Activated T-helper 2 cell treated with anti-CD3 and anti-CD28 coated beads, Interferon-gamma antibody, Interleukin-2, Interleukin-4, amounts not matched to agents 10 μg/mL and 5 μg/mL and 100 μg/mL, durations not matched to agents 14 hours and 24 hours and 36 hours (primary cell): Measurements from ENCODE around the gene PAIP1. TPM values are rescaled to one million over a fixed set of nuclear protein-coding genes. Genes with fewer than 3 reads are reported as not detected.
"Not testable (repeated sequence)": the region's sequence is repeated elsewhere in the genome, so short reads cannot be mapped to it uniquely, and the experiment has no call there.

Experiments
- DNase-seq: peaks from one replicate; pipeline ENCODE4 v3.0.0; 2021; ENCODE audit warnings: low spot score
- H3K27ac Mint-ChIP-seq: one replicate; pipeline ENCODE4 v1.8.0; 2021; ENCODE audit warnings: mixed read lengths
- H3K27me3 Mint-ChIP-seq: one replicate; pipeline ENCODE4 v1.8.0; 2021; ENCODE audit warnings: low read depth, mixed read lengths
- H3K36me3 Mint-ChIP-seq: one replicate; pipeline ENCODE4 v1.8.0; 2021; ENCODE audit warnings: low read depth, mixed read lengths
- H3K4me1 Mint-ChIP-seq: one replicate; pipeline ENCODE4 v1.8.0; 2021; ENCODE audit warnings: low read depth, mixed read lengths
- H3K4me3 Mint-ChIP-seq: one replicate; pipeline ENCODE4 v1.8.0; 2021; ENCODE audit warnings: low read depth, mild to moderate bottlenecking, moderate library complexity, mixed read lengths
- H3K9me3 Mint-ChIP-seq: one replicate; pipeline ENCODE4 v1.8.0; 2021; ENCODE audit warnings: mixed read lengths
- intact Hi-C: fragments of 100-400 bp; cut with micrococcal nuclease; formaldehyde crosslinking; loops from one replicate; pipeline ENCODE4 v1.15.1; 2023
- total RNA-seq: library from RNA; stranded (reverse); gene quantifications from 2 replicates; pipeline ENCODE4 v1.2.3, GENCODE V29; 2022

Gene PAIP1, protein sequence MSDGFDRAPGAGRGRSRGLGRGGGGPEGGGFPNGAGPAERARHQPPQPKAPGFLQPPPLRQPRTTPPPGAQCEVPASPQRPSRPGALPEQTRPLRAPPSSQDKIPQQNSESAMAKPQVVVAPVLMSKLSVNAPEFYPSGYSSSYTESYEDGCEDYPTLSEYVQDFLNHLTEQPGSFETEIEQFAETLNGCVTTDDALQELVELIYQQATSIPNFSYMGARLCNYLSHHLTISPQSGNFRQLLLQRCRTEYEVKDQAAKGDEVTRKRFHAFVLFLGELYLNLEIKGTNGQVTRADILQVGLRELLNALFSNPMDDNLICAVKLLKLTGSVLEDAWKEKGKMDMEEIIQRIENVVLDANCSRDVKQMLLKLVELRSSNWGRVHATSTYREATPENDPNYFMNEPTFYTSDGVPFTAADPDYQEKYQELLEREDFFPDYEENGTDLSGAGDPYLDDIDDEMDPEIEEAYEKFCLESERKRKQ
- total RNA-seq: 56.8 and 58.0 TPM in 2 replicates

DNA sequence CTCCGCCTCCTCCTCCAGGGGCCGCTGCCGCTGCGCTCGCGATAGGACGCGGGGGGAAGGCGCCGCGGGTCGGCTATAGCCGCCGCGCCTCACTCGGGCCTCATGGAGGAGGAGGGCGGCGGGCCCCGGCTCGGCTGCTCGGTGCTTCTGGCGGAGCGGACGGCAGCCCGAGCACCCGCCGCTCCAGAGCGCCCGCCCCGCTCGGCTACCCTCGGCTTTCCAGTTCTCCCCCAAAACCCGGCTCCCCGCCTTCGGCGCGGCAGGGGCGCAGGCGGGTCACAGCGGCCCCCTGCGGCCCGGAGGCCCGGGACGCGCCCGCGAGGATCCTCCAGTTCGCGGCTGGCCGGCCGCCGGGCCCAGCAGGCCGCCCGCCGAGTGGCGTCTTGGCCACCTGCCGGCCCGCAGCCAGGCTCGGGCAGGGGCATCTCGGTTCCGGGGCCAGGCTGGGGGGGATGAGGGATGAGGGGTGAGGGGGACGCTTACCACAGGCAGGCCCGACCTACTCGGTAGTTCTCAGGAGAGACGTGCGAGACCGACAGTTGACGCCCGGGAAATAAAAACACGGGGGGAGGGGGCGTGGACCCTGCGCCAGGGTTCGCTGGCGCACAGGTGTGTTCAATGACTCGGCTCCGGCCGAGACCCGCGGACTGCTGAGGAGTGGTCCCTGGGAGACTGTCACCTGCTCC is at the start of gene PAIP1:
Gene PAIP1 (minus strand): TSS at position 221 of the 686 bp plus-strand sequence. CDS start 231 bp downstream, outside the sequence.
- H3K4me3 Mint-ChIP-seq: peak within 1 kb of the TSS; percentile 86
- H3K9me3 Mint-ChIP-seq: no peaks in the 10 kb centered on the region
- intact Hi-C loops: loop anchor here (1.0 to 5.0 kb wide), 7 partner anchors 42 to 490 kb away; partner anchors contain the start of genes C5orf34, HMGCS1, NNT and ZNF131
- H3K36me3 Mint-ChIP-seq: peaks cover 7% of the 10 kb centered on the region
- H3K27me3 Mint-ChIP-seq: peaks cover 9% of the 10 kb centered on the region
- H3K4me1 Mint-ChIP-seq: peaks cover 8% of the 10 kb centered on the region
- peak within 1 kb of the TSS; percentile 90 for H3K27ac Mint-ChIP-seq
- DNase-seq: peak; percentile 84

DNA sequence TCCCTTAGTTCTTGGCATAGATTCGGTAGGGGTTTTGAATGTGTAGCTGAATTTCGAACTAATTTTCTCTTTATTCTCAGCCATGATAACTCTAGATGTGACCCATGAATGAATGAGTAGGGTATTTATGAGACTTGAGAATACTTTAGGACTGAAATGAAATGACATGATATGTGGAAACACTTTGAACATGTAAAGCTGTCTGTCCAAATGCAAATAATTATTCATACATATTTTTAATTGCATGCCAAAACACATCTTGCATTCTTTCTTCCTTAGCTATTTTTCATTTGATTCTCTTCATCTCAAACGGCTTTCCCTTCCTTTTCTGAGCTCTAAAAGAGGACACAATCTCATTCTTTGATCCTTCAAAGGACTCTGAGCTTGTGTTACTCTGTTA is 49.5 kb upstream of the PAIP1 start:
- H3K4me3 Mint-ChIP-seq: no peak overlapping the region
- H3K27ac Mint-ChIP-seq: no peak overlapping the region
- no peaks in the 10 kb centered on the region for H3K27me3 Mint-ChIP-seq
- no peak for DNase-seq
- peaks cover 59% of the 10 kb centered on the region for H3K36me3 Mint-ChIP-seq
- intact Hi-C loops: loop anchor here (10.0 kb wide), 1 partner anchor 542 kb away; no protein-coding TSS in a partner anchor
- H3K4me1 Mint-ChIP-seq: peaks cover 29% of the 10 kb centered on the region
- H3K9me3 Mint-ChIP-seq: peaks cover 11% of the 10 kb centered on the region

DNA sequence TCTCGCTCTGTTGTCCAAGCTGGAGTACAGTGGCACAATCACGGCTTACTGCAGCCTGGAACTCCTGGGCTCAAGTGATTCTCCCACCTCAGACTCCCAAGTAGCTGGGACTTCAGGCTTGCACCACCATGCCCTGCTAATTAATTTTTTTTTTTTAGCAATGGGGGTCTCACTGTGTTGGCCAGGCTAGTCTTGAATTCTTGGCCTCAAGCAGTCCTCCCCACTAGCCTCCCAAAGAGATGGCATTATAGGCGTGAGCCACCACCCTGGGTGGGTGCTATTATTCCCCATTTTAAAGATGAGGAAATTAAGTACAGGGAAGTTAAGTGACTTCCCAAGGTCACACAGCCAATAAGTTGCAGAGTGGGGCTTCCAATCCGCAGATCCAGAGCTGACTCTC is 47.8 kb upstream of the PAIP1 start:
- Mint-ChIP-seq H3K27me3 (no peaks in the 10 kb centered on the region), H3K27ac (no peak overlapping the region), H3K4me1 (peaks cover 28% of the 10 kb centered on the region), H3K4me3 (peak overlapping the region; percentile 87), H3K36me3 (peaks cover 50% of the 10 kb centered on the region), H3K9me3 (peaks cover 11% of the 10 kb centered on the region)
- no peak for DNase-seq
- intact Hi-C loops: loop anchor here (5.0 to 10.0 kb wide), 3 partner anchors 207 to 540 kb away; partner anchors contain the start of gene HMGCS1

DNA sequence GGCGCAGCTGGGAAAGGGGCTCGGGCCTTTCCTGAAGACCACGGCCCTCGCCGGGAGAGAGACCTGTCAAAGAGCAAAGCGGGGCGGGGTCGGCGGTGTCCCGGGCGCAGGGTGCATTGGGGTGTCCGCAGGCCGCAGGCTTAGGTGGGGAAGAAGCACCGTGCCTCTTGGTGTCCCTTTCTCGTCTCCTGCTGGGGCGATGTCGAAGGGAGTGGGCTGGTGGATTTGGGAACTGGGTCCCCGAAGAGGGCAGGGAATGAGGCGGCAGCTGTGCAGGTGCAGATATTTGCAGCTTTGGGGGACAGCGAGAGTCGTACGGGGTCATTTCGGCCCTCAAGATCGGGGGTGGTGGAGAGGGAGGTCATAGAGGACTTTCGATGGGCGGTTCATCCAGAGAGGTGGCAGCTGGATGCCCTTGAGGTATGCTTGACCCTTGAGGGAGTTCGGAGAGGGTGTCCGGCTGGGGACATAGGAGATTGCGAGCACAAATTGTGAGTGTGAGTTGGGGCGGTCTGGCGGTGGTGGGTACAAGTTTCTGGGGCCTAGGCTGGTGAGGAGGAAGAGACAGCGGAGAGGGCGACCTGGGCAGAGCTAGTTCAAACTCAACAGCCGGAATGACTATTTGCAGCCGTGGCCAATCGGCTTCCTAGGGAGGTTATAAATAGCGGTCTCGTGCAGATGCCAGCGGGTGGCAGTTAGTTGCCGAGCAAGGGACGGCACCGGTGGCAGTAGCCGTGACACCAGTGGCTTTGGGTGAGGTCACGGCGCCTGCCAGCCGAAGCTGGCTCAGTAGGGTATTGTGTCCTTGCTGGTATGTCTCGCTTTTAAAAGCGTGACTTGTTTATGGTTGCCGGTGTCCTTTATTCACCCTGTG is 46.7 kb upstream of the PAIP1 start:
- Mint-ChIP-seq H3K36me3 (peaks cover 45% of the 10 kb centered on the region), H3K4me3 (peak overlapping the region; percentile 87), H3K9me3 (peaks cover 11% of the 10 kb centered on the region), H3K4me1 (peaks cover 25% of the 10 kb centered on the region), H3K27me3 (no peaks in the 10 kb centered on the region), H3K27ac (peak overlapping the region; percentile 82)
- intact Hi-C loops: loop anchor here (1.0 to 10.0 kb wide), 6 partner anchors 47 to 653 kb away; partner anchors contain the start of gene HMGCS1
- peak; percentile 61 for DNase-seq

DNA sequence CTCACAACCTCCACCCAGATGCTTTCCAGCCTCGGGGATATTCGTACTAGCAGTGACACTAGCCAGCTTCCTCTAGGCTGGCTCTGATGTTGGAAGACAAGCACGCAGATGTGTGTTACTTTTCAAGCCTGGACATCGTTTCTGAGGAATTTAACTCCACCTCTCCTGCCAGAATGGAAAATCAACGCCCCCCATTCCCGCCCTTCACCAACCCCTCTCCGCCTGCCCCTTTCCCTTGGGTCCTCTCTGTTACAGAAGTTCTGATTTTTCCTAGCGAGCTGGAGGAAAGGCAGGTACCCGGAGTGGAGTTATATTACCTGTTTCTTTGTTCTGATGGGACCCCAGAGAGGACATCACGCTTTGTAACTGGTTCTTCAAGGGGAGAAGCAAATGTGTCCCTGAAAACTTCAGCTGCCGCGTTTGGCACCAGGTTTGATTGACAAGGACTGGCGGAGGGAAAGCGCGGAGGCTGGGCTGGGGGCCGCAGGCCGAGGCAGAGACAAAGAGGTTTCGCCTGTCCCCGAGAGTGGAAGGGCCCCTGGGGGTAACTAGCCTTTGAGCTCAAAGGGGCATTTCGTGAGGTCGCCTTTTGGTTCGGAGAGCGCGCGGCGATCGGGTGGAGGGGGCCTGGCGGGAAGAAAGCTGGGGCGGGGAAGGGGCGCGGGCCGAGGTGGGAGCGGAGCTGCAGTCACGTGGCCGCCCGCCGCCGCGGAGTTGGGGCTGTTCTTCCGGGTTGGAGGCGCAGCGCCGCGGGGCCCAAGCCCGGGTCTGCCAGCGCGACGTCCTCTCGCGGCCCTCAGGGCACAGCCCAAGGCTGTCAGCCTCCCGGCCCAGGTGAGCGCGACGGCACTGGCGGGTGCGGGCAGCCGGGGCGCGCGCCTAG is 45.8 kb upstream of the PAIP1 start, which contains the start of gene NNT:
Gene NNT (plus strand): TSS at position 720 of the 883 bp plus-strand sequence. CDS start 6,016 bp downstream, outside the sequence.
- peak; percentile 75 for DNase-seq
- Mint-ChIP-seq H3K36me3 (peaks cover 43% of the 10 kb centered on the region), H3K4me3 (peak within 1 kb of the TSS; percentile 87), H3K27me3 (no peaks in the 10 kb centered on the region), H3K4me1 (peaks cover 23% of the 10 kb centered on the region), H3K27ac (peak within 1 kb of the TSS; percentile 82), H3K9me3 (peaks cover 11% of the 10 kb centered on the region)
- intact Hi-C loops: loop anchor here (1.0 to 10.0 kb wide), 6 partner anchors 46 to 652 kb away; partner anchors contain the start of gene HMGCS1

DNA sequence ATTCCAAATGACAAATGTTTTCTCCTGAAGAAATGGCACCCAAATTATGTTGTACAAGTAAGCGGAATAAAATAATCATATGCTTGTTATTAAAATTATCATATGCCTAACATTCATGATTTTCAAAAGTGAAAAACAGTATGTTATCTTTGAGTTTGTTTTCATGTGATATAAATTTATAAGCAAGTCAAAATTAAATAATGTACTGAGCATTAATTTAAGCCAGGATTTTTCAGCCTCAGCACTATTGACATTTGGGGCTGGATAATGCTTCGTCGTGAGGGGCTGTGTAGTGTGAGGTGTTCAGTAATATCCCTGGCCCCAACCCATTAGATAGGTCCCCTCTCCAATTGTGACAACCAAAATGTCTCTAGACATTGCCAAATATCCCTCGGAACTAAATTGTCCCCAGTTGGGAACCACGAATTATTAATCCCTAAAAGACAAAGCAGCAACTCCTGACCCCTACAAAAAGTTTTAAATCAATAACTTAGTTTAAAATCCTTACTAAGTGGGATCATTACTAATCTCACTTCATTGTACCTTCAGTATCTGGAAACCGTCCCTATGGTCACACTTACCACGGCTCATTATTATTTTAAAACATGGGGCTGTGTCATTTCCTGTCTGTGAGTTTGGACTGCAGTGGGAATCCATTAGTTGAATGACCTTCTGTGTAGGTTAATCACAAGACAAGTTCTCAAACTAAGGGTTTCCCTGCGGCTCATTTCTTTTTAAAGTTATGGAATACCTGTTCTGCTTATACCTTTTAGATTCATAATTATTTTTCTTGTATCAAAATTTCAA is 44.8 kb upstream of the PAIP1 start:
- Mint-ChIP-seq H3K9me3 (peaks cover 11% of the 10 kb centered on the region), H3K36me3 (peaks cover 36% of the 10 kb centered on the region), H3K4me3 (peak overlapping the region; percentile 87), H3K4me1 (peaks cover 23% of the 10 kb centered on the region), H3K27me3 (no peaks in the 10 kb centered on the region), H3K27ac (peak overlapping the region; percentile 15)
- DNase-seq: no peak
- intact Hi-C loops: loop anchor here (2.0 to 10.0 kb wide), 4 partner anchors 204 to 651 kb away; partner anchors contain the start of gene HMGCS1

DNA sequence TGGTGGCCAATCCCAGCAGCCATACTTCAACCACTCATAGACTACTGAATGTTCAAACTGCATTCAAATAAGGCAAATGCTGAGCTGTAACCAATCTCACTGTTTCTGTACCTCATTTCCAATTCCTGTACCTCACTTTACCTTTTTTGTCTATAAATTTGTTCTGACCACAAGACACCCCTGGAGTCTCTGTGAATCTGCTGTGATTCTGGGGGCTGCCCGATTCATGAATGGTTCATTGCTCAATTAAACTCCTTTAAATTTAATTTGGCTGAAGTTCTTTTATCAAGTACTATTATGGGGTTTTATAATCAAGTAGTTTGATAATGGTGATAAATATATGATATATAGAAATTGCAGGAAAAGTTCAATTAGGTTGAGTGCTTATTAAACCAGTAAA is 42.0 kb upstream of the PAIP1 start:
- H3K4me3 Mint-ChIP-seq, H3K27me3 Mint-ChIP-seq, H3K9me3 Mint-ChIP-seq, intact Hi-C loops, DNase-seq, H3K27ac Mint-ChIP-seq: not testable (repeated sequence)
- Mint-ChIP-seq H3K36me3 (peaks cover 20% of the 10 kb centered on the region), H3K4me1 (peaks cover 14% of the 10 kb centered on the region)

DNA sequence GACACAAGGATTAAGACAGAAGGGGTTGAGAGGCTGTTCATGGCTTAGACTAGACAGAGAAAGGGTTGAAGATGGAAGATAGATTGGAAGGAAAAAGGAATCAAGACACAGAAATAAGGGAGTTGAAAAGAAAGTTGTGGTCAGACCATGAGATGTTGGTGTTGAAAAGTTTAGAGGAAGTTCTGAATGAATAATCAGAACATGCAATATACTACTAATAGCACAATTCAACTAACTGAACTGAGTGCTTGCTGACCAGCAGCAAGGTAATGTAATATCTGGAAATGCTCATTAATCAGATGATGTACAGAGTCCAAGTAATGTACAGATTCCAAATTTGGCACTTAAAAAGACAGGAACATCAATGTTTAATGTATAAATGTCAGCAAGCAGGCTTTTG is 35.5 kb upstream of the PAIP1 start:
- no peaks in the 10 kb centered on the region for H3K27me3 Mint-ChIP-seq
- H3K27ac Mint-ChIP-seq: no peak overlapping the region

DNA sequence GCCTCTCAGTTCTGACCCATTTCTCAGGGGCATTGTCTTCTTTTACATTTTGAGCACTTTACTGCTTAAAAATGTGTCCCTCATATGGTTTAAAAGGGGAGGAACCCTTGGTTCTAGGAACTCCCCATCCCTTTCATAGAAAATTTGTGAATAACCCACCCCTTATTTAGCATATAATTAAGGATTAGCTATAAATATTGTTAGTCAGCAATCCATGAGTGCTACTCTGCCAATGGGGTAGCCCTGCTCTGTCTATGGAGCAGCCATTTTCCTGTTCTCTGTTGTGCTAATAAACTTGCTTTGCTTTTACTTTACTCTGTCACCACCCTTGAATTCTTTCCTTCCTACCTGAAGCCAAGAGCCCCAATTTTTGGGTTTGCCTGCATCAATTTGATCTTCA is 33.8 kb upstream of the PAIP1 start:
- Mint-ChIP-seq H3K4me1 (peaks cover 3% of the 10 kb centered on the region), H3K9me3 (no peaks in the 10 kb centered on the region), H3K27me3 (no peaks in the 10 kb centered on the region), H3K4me3 (no peak overlapping the region), H3K27ac (no peak overlapping the region), H3K36me3 (peaks cover 6% of the 10 kb centered on the region)
- intact Hi-C loops: no loop called here
- no peak for DNase-seq

More for the DNA sequence above, 35.5 kb upstream of the PAIP1 start:
- DNase-seq: no peak
- H3K36me3 Mint-ChIP-seq: peaks cover 6% of the 10 kb centered on the region
- H3K9me3 Mint-ChIP-seq: no peaks in the 10 kb centered on the region
- peaks cover 3% of the 10 kb centered on the region for H3K4me1 Mint-ChIP-seq
- intact Hi-C loops: no loop called here
- H3K4me3 Mint-ChIP-seq: no peak overlapping the region

DNA sequence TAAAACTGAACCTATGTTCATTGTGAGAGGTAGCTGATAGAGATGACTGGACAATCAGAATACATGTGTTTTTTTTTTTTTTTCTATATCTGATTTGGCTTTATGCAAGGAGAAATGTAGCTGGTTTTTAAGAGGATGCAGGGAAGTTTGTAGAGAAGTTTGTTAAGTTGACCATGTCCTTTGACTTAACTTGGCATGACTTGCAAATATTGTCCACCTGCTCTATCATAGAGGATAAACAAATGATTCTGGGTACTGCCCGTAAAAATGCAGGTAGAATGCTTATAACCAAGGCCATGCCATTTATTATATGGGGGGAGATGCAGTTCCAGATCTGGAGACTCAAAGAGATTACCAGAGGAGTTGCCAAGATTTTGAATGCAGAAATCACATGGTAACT is 32.4 kb upstream of the PAIP1 start:
- no peak for DNase-seq
- Mint-ChIP-seq H3K9me3 (no peaks in the 10 kb centered on the region), H3K27ac (no peak overlapping the region), H3K4me1 (peaks cover 3% of the 10 kb centered on the region), H3K27me3 (no peaks in the 10 kb centered on the region), H3K4me3 (no peak overlapping the region), H3K36me3 (peaks cover 6% of the 10 kb centered on the region)
- intact Hi-C loops: no loop called here

DNA sequence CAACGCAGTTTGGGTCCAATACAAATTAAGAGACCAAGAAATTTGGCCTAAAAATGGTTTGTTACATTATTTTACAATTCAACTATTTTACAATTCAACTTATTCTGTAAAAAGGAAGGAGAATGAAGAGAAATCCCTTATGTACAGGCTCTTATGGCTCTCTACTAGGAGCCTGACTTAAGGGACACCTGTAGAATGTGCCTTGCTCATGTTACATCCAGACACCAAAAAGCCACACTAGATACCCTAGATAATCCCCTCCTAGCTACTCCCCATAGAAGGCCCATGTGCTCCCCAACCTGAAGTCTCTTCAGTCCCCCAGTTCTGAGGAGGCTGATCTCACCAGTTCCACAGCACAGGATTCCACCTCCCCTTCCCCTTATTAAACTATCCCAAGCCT is 32.0 kb upstream of the PAIP1 start:
- H3K27ac Mint-ChIP-seq: no peak overlapping the region
- H3K36me3 Mint-ChIP-seq: peaks cover 6% of the 10 kb centered on the region
- no peaks in the 10 kb centered on the region for H3K27me3 Mint-ChIP-seq
- H3K4me1 Mint-ChIP-seq: peaks cover 3% of the 10 kb centered on the region
- DNase-seq: no peak
- no peak overlapping the region for H3K4me3 Mint-ChIP-seq
- H3K9me3 Mint-ChIP-seq: no peaks in the 10 kb centered on the region
- intact Hi-C loops: no loop called here
